ENCODE data around the gene LRCOL1. TPM values are rescaled to one million over a fixed set of nuclear protein-coding genes. Genes with fewer than 3 reads are reported as not detected.

The LRCOL1 gene
- total and polyA plus RNA-seq, 2 of the 13 experiments (the other 11 are each of a cell fraction or from before 2014, with no cell fraction given): not detected

GRCh38 chr12:132572801-132573760 lies 37.3 kb downstream of the LRCOL1 start:
- intact Hi-C loops (cut with micrococcal nuclease; ENCODE audit: unreplicated experiment) (no loop called here), in situ Hi-C loops (cut with HindIII; ENCODE audit: extremely low pct_ligation_motif_present, low pct_unique_long_range_greater_than_20kb) (no loop called here)
- no TSS peak for BruUV-seq (replicated peaks)
- H3K9ac ChIP-seq (ENCODE audit: insufficient read depth, low read depth, low read length): no peak overlapping the region
- no peak overlapping the region for H3K27ac ChIP-seq (ENCODE audit: extremely low read length, insufficient read depth, low read length)
- no peak overlapping the region for H3K4me2 ChIP-seq (ENCODE audit: low read depth, low read length)
- CTCF ChIA-PET (ENCODE audit: low intra/inter-chr PET ratio, low total read pairs): no interaction called here
- H3K9me3 ChIP-seq (ENCODE audit: low read length): no peaks in the 10 kb centered on the region
- POLR2A ChIA-PET: no interaction called here
- no peaks in the 10 kb centered on the region for H3K27me3 ChIP-seq (ENCODE audit: control insufficient read depth in 1 of 2, insufficient read depth in 2 of 2, low read length in 2 of 2)
- H3K4me3 ChIP-seq (replicated peaks in 1 of 3; ENCODE audit: insufficient read depth in 1 of 3, low read depth in 2 of 3, low read length in 3 of 3): no peak overlapping the region
- peaks cover 1 to 6% of the 10 kb centered on the region in 2 experiments; a peak in 2 of 5 replicates for H3K36me3 ChIP-seq (replicated peaks in 1 of 2; ENCODE audit: control insufficient read depth in 1 of 2, insufficient read depth in 2 of 2, low read length in 2 of 2)
- 100% methylated on average over 15 of the region's 36 CpGs for WGBS (ENCODE audit: low lambda C conversion rate)
- H4K20me1 ChIP-seq (ENCODE audit: insufficient read depth, low read length): peaks cover 4% of the 10 kb centered on the region; the same call in 1 of the 2 replicates
- ATAC-seq (no peak), FAIRE-seq (no peak), DNase-seq (ENCODE audit: low spot score) (no peak)
- H2AFZ ChIP-seq (ENCODE audit: low read length): no peak overlapping the region
- no peaks in the 10 kb centered on the region for H3K79me2 ChIP-seq (ENCODE audit: insufficient read depth, low read length)
- H3K4me1 ChIP-seq (ENCODE audit: insufficient read depth, low read length): no peaks in the 10 kb centered on the region
- no peak for TF ChIP-seq FOXP4 (CRISPR knock-in tag; IDR thresholded peaks at IDR 0.05)
- no peak for TF ChIP-seq ZFP36L1 (CRISPR knock-in tag; IDR thresholded peaks at IDR 0.05)
- no peak for TF ChIP-seq ZNF24 (IDR thresholded peaks at IDR 0.05)
- TF ChIP-seq ZNF770 (CRISPR knock-in tag; IDR thresholded peaks at IDR 0.05): no peak
- TF ChIP-seq JUND (CRISPR knock-in tag; IDR thresholded peaks at IDR 0.05): no peak
- TF ChIP-seq PTBP1 (IDR thresholded peaks at IDR 0.05; ENCODE audit: low read depth, low read length, poor library complexity, severe bottlenecking): no peak
- TF ChIP-seq PHF5A (CRISPR knock-in tag; IDR thresholded peaks at IDR 0.05; ENCODE audit: low read depth, unreplicated experiment): no peak
- no peak for TF ChIP-seq RAD51 (IDR thresholded peaks at IDR 0.05; ENCODE audit: borderline replicate concordance)
- TF ChIP-seq ZNF761 (CRISPR knock-in tag; conservative IDR thresholded peaks at IDR 0.05): no peak
- no peak for TF ChIP-seq NCOA1 (CRISPR knock-in tag; IDR thresholded peaks at IDR 0.05)
- no peak for TF ChIP-seq ZUFSP (CRISPR knock-in tag; IDR thresholded peaks at IDR 0.05; ENCODE audit: borderline replicate concordance)
- no peak for TF ChIP-seq ZFP36L2 (CRISPR knock-in tag; IDR thresholded peaks at IDR 0.05)
- no peak for TF ChIP-seq NFE2 (CRISPR knock-in tag; IDR thresholded peaks at IDR 0.05)
- TF ChIP-seq AHR (CRISPR knock-in tag; IDR thresholded peaks at IDR 0.05): no peak

All from HepG2 (cell line).